GM12873 (cell line): Measurements from ENCODE around the gene CSNK2A3.

ENCODE experiments used
- TF ChIP-seq, protein P1 (sequence below): IDR thresholded peaks from 2 replicates; pipeline ENCODE4 v1.5.1; 2012; ENCODE audit warnings: low read depth, mild to moderate bottlenecking, moderate library complexity, low read length, control low read depth; ENCODE audit not compliant: insufficient read depth; ENCODE audit errors: missing control alignments

CSNK2A3 gene

DNA sequence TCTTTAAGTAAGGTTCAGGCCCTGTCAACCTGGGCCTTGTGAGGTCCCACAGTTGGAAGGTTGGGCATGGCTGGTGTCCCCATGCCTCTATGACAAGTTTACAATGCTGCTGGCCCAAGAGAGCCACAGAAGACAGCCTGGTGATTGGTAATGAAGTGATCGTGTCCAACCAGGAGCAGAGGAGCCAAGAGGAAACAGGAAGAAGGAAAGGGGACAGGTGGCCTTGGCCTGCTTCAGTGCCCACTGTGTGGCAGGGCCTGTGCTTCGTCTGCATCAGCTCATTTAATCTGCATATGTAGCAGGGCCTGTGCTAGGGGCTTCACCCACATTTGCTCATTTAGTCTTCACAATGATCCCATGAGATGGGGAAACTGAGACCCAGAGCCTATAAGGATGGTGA, 42.1 kb upstream of the CSNK2A3 start:
- TF ChIP-seq, protein P1, sequence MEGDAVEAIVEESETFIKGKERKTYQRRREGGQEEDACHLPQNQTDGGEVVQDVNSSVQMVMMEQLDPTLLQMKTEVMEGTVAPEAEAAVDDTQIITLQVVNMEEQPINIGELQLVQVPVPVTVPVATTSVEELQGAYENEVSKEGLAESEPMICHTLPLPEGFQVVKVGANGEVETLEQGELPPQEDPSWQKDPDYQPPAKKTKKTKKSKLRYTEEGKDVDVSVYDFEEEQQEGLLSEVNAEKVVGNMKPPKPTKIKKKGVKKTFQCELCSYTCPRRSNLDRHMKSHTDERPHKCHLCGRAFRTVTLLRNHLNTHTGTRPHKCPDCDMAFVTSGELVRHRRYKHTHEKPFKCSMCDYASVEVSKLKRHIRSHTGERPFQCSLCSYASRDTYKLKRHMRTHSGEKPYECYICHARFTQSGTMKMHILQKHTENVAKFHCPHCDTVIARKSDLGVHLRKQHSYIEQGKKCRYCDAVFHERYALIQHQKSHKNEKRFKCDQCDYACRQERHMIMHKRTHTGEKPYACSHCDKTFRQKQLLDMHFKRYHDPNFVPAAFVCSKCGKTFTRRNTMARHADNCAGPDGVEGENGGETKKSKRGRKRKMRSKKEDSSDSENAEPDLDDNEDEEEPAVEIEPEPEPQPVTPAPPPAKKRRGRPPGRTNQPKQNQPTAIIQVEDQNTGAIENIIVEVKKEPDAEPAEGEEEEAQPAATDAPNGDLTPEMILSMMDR: no peak

DNA sequence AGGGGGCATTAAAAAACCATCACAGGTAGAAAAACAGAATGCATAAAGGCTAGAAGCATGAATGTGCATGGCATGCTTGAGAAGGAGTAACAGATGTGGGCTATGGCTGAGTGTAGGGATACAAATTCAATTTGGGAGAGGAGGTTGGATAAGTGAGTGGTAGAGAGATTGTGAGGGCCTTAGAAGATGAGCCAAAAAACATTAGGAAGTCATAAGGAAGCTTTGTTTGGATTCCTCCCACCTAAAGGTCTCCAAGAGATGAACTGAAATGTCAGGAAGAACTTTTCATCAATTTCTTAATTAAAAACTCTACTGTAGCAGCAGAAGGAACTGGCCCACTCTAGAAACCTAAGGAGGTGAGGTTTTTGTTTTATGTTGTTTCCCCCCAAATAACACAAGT, 41.2 kb upstream of the CSNK2A3 start:
- TF ChIP-seq, protein P1: no peak

DNA sequence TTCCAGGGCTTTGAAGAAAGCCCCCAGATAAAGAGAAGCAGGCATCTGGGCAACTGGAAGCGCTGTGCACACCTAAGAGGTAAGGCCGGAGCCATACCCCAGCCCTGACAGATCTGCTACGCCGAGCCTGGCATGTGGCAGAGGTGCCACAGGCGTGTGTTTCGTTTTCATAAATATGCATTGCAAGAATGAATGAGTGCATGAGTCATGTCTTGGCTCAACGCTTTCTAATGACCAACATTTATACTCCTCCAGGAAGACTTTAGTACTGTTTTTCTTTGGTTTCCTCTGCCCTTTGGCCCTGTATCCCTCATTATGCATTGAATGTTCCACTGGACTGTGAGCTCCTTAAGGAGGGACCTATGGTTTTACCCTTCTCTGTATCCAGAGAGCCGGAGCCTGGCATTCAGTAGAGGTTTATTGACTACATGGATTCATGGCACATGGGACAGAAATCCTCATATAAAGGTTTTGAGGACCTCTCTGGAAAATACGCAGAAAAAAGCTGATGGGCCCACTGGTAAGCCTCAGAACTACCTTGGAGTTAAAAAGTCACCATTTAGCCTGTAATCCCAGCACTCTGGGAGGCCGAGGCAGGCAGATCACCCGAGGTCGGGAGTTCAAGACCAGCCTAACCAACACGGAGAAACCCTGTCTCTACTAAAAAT, 38.9 kb upstream of the CSNK2A3 start:
- TF ChIP-seq, protein P1: no peak

DNA sequence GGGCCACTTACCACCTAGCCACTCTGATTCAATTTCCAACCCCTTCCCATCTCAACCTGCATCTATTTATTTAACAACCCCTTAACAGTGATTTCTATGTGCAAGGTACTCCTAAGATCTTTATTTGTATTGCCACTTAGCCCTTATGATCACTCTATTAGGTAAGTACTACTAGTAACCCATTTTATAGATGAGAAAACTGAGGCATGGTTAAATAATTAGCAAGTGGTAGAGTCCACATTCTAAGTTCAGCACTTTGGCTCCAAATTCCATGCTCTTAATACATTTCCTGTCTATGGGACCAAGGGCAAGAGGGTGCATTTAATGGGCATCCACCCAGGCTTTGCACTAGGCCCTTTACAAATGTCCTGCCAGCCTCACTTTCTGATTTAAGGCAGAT, 38.1 kb upstream of the CSNK2A3 start:
- TF ChIP-seq, protein P1: no peak

DNA sequence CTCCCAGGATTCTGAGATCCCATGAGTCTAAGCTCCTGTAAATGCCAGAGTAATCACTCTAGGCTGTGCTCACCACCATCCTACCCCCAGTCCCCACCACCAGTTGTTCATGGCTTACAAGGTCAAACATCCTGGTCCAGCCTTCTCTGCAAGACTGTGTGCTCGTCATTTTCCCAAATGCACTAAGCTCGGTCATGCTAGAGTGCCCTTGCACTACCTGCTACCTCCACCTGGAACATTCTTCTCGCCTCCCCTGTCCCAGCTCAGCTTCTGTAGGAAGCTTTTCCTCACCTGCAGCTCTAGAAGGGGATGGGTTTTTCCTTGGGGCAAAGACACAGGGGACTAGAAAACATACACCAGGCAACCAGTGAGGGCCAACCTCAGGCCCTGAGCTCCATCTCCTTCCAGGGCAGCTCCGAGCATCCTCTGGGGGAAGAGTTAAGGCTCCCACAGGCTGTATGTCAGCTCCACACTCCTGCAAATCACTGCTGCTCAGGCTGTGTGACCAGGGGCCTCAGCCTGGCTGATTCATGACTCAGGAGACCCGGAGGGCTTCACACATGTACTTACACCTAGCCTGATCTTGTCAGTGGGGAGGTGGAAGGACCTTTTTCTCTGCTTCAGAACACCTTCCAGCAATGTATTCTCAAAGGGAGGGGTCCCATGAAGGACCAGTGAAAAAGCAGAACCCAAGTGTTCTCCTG, 37.2 kb upstream of the CSNK2A3 start:
- TF ChIP-seq, protein P1: peak; percentile 3

DNA sequence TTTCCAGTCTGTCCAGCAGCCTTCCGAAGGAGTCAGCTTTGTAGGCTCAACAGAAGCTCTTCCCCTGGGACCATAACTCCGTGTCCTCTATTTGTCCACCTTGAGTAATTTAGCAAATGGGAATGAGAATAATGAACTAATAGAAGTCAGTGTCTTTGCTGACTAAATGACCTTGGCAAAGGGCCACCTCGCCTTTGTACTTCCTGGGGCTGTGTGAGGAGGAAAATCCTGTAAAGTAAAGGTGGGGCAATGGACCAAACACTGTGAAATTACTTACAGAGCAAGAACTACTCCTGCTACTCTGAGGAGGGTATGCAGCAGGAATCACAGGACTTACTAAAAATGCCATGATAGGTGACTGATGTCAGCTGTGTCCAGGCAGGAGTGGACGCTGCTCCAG, 36.2 kb upstream of the CSNK2A3 start:
- TF ChIP-seq, protein P1: no peak

DNA sequence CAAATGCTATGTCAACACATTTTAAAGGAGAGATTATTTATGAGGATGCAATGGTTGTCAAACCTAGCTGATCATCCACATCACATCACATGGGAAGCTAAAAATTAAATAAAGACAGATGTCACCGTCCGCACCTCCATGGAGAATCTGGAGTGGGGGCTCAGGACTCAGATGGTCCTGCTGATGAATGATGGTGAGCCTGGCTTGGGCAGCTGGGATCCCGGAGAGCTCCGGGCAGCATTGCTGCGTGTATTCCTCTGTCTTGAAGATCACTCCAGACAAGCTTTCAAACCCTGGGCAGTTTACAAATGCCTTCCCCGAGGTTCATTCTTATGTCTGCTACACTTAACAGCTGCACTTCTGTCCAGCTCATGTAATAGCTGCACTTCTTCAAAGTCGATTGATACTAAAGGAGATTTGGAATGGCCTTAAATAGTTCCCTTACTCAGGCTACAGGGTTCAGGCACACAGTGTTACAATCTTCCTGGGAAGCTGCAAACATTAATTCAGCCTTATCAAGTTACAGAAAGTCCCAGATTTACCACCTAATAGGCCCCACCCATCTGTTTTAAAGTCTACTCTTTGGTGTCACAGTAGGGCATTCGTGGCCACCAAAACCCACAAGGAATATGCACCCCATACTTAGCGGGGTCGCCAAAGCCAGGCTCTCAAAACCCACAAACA, 34.7 kb upstream of the CSNK2A3 start:
- TF ChIP-seq, protein P1: no peak
